NCI-H146 (cell line): ENCODE data around the gene THADA.

Experiments used
- DNase-seq: peaks from one replicate; lab custom pipeline; 2025; lab: John Stamatoyannopoulos, UW

THADA gene

DNA sequence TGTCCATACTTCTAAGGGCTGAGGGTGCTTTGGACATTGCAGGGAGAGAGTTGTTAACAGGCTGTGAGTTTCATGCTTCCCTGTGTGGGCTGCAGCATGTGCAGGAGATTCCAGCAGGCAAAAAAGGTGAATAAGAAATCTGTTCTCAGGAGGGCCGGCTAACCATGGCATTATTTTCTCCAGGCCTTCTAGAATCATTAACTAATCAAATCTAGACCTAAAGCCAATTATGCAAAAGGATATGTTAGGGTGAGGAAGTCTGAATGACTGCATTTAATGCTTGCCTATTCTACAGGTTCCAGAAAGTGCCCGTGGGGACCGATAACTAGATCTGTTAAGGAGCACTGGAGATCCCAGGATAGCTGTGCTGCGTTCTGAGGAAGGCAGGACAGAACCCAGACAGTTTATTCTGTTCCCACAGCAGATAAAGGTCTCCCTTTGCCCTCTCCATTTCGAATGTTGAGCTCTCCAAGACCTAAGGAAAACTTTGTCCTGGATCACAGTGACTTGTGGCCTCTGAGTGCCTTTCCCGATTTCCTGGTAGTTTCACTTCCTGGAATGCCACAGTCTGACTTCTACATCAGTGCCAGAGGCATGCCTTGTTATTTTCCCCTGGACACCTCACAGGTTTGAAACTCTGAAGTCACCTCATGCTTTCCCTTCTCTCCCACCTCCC, 319.4 kb downstream of the THADA start:
- DNase-seq: no peak

DNA sequence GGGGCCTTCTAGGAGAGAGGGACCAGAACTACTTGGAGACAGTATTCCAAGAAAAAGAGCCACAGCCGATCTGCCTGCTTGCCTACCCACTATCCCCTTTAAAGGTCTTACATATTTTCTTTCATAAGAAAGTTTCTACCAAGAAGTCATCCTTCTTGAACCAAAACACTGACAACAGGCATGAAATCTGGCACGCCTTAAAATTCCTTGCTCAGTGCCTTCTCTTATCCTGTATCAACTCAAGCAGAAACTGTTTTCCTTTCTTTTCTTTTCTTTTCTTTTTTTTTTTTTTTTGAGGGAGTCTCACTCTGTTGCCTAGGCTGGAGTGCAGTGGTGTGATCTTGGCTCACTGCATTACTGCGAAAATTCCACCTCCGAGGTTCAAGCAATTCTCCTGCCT, 321.1 kb downstream of the THADA start:
- DNase-seq: no peak

DNA sequence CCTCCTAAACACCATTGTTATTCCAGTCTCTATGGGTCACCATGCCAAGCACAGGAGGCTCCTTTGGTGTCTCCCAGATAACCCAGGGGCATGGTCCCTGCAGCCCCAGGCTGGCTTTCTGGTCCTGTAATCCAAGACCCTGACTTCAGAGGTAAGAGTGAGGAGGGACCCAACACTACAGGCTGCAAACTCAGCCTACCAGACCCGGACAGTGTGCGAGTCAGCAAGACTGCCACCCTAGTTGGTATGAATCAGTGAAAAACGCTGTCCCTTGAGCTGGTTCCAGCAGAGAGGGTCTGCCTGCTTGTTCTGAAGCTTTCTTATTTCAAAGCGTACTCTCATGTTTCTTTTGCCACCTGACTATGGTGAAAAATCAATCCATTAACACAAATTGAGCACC, 321.8 kb downstream of the THADA start:
- DNase-seq: no peak

GRCh38 chr2:43273529-43273928, 322.3 kb downstream of the THADA start:
- DNase-seq: no peak

DNA sequence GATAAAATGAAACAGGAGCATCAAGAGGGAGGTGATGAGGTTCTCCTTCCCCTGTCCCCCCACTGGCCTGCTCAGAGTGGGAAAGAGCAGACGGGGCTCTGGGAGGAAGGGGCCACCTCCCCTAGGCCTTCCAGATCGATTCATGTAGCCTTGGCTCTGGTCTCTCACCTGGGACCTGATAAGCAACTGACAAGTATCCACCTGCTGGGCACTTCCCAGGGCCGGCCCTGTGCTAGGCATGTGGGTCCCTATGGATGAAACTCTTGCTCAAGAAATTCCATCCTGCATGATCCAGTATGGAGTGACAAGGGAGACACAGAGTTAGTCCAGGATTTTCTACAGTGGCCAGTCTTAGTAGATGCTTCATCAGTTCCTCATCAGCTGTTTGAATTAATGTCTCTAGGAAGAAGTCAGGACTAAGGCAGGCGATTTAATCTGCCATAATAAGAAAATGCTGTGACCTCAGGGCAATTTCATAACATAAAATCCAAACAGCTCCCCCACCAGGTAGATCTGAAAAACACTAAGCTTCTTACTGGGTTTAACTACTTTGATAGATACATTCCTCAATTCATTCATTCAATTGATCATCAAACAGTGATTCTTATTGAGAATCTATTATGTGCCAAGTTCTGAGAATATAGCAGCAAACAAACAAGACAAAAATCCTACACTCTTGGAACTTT, 324.8 kb downstream of the THADA start:
- DNase-seq: no peak

GRCh38 chr2:43270461-43270860, 325.4 kb downstream of the THADA start:
- DNase-seq: no peak

DNA sequence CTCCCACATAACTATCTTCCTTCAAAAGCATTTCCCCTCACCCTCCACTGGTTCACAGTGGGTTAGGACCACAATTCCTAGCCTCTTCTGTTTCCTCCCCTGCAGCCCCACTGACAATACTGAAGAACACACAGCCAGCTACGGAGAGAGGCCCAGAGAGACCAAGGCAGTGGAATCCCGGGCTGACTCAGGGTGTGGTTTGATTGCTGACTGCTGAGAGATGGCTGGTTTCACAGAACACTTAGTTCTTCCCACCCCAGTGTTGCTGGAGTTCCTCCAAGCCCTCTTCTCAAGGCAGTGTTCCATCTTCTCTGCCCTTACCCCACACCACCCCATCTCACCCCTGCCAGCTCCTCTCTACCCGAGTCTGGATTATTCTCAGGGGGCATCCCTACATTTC, 326.1 kb downstream of the THADA start:
- no peak for DNase-seq

GRCh38 chr2:43269074-43269572, 326.7 kb downstream of the THADA start:
- peak; percentile 89 for DNase-seq

GRCh38 chr2:43268066-43268953, 327.5 kb downstream of the THADA start:
- DNase-seq: no peak

GRCh38 chr2:43267381-43267780, 328.5 kb downstream of the THADA start:
- DNase-seq: no peak

DNA sequence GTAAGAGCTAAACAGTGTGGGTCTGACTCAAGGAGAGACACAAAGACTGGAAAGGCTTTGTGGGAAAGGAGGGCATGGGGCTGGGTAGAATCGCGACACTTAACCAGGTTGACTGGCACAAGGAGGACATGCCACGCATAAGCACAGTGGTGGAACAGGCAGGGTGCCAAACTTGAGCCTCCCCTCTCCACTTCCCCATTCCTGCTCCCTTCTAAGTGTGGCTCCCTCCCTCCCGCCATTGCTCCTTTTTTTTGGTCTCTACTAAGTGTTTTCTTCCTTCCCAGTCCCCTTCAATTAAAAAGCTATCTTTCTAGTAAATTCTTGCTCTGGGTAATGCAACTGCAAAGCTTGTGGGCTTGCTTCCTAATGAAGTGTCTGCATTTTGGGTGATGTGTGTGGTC, 329.1 kb downstream of the THADA start:
- DNase-seq: no peak

- no peak for DNase-seq
Measured at GRCh38 chr2:43265421-43265820, 330.4 kb downstream of the THADA start.

GRCh38 chr2:43265001-43265400, 330.8 kb downstream of the THADA start:
- DNase-seq: no peak

GRCh38 chr2:43262951-43263350, 332.9 kb downstream of the THADA start:
- DNase-seq: no peak

GRCh38 chr2:43262239-43262638, 333.6 kb downstream of the THADA start:
- no peak for DNase-seq

- DNase-seq: no peak
Measured at GRCh38 chr2:43259512-43259911, 336.3 kb downstream of the THADA start.

GRCh38 chr2:43258547-43259156, 337.2 kb downstream of the THADA start:
- DNase-seq: no peak

- peak; percentile 55 for DNase-seq
Measured at GRCh38 chr2:43255296-43255910, 340.4 kb downstream of the THADA start.

DNA sequence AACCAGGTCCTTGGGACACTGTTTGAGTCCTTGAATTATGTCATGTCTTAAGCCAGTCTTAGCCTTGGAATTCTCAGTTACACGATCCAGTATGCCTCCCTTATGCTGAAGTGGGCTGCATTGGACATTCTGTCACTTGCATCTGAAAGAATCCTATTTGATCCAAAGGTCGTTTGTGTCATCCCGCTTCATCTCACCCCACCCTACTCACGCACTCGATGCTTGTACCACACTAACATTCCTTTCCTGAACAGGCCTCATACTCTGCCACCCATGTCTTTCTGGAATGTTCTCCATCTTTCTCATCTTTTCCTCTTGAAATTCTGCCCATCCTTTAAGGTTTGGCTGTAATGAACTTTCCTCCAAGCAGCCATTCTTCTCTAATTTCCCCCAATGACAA, 341.5 kb downstream of the THADA start:
- no peak for DNase-seq

GRCh38 chr2:43251171-43251731, 344.6 kb downstream of the THADA start:
- no peak for DNase-seq

DNA sequence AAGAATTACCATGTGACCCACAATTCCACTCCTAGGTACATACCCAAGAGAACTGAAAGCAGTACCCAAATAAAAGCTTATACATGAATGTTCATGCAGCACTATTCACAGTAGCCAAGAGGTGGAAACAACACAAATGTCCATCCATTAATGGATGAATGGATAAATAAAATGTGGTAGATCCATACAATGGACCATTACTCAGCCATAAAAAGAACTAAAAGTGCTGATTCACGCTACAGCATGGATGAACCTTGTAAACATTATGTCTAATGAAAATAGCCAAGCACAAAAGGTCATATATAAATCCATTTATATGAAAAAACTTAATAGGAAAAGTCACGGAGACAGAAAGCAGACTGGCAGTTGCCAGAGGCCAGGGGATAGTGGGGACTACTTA, 345.8 kb downstream of the THADA start:
- no peak for DNase-seq
